HepG2 (cell line): ENCODE measurements around the gene GRM8. TPM values are rescaled to one million over a fixed set of nuclear protein-coding genes. Genes with fewer than 3 reads are reported as not detected.

Experiments used
- ARNT ChIP-seq: fragments of 450-650 bp; IDR thresholded peaks from 2 replicates; pipeline ENCODE4 v1.6.1; 2017
- PBX3 ChIP-seq: sonication (generic); formaldehyde crosslinking; IDR thresholded peaks from 2 replicates; pipeline ENCODE4 v1.8.1; 2023; ENCODE audit warnings: missing genetic modification reagents, inconsistent platforms, borderline replicate concordance
- SKIL ChIP-seq: sonication (generic); formaldehyde crosslinking; IDR thresholded peaks from 2 replicates; pipeline ENCODE4 v1.8.0; 2022; ENCODE audit warnings: missing genetic modification reagents, mild to moderate bottlenecking, moderate library complexity, borderline replicate concordance
- ZSCAN21 ChIP-seq: sonication (generic); formaldehyde crosslinking; IDR thresholded peaks from 2 replicates; pipeline ENCODE4 v1.8.0; 2022; ENCODE audit warnings: mild to moderate bottlenecking, missing genetic modification reagents, moderate library complexity, borderline replicate concordance
- polyA plus RNA-seq, 8 experiments: library from polyadenylated mRNA; depleted of rRNA in 3 of 8; stranded (reverse) in 7 of 8; unstranded in 1 of 8; fragments of >200 nt; fragmentation: Illumina TruSeq in 4 of 8; extraction: Trizol in 4 of 8; gene quantifications; 2 replicates each; pipeline versions ENCODE4 v1.2.1 to v1.2.3, GENCODE V29; 2011 to 2016; ENCODE audit warnings: low read depth in 4 of 8, missing spikeins in 1 of 8, mixed read lengths in 1 of 8; ENCODE audit not compliant: insufficient read depth in 1 of 8
- total RNA-seq, 5 experiments: library from RNA; depleted of rRNA; stranded (reverse); fragments of >200 nt; fragmentation: Illumina TruSeq; extraction: Trizol; gene quantifications; 2 replicates each; pipeline ENCODE4 v1.2.3, GENCODE V29; 2016; ENCODE audit warnings: low read depth in 1 of 5
- TF ChIP-seq, protein P1 (sequence below): sonication (generic); formaldehyde crosslinking; IDR thresholded peaks from 2 replicates; pipeline ENCODE4 v1.8.0; 2022; ENCODE audit warnings: mild to moderate bottlenecking, missing genetic modification reagents, borderline replicate concordance
- TF ChIP-seq, protein P2 (sequence below): sonication (generic); formaldehyde crosslinking; IDR thresholded peaks from 2 replicates; pipeline ENCODE4 v1.4.0; 2020; ENCODE audit warnings: low read depth, mild to moderate bottlenecking, missing genetic modification reagents
- TF ChIP-seq, protein P3 (sequence below): sonication (generic); formaldehyde crosslinking; IDR thresholded peaks from one replicate; pipeline ENCODE4 v1.5.1; 2020; ENCODE audit warnings: mild to moderate bottlenecking, missing genetic modification reagents; ENCODE audit errors: not compliant biosample characterization

GRM8 gene
- total and polyA plus RNA-seq, 2 of the 13 experiments (the other 11 are each of a cell fraction or from before 2014, with no cell fraction given), result not detected

DNA sequence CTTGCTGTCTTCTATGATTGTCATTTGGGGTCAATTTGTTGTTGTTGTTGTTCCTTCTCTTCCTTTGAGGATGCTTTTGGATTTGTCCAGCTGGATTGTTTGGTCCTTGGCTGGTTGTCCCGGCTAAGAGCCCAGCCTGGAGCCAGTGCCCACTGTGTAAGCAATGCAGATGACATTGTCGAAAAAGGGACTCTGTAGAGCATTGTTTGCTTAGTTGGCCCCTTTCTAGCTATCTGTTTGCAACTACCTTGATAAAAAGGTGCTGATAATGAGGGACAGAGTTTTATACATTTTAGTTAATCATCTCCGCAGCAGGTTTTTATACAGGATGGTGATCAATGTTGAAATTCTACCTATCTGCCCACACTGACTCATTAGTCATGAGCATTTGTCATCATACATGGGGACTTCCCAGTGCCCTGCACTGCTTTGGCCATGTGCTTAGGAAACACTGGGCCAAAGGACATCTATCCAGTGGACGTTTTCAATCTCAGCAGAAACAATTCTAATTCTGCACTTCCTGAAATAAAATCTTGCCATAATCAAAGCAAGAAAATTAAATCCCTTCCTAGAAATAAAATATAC is 311.9 kb downstream of the GRM8 start (continued):
- TF ChIP-seq PBX3 (CRISPR knock-in tag) (no peak), SKIL (CRISPR knock-in tag) (no peak), ARNT (no peak), ZSCAN21 (CRISPR knock-in tag) (no peak)
- TF ChIP-seq, protein P1, sequence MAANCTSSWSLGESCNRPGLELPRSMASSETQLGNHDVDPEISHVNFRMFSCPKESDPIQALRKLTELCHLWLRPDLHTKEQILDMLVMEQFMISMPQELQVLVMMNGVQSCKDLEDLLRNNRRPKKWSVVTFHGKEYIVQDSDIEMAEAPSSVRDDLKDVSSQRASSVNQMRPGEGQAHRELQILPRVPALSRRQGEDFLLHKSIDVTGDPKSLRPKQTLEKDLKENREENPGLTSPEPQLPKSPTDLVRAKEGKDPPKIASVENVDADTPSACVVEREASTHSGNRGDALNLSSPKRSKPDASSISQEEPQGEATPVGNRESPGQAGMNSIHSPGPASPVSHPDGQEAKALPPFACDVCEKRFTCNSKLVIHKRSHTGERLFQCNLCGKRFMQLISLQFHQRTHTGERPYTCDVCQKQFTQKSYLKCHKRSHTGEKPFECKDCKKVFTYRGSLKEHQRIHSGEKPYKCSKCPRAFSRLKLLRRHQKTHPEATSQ (CRISPR knock-in tag), result no peak
- TF ChIP-seq, protein P2, sequence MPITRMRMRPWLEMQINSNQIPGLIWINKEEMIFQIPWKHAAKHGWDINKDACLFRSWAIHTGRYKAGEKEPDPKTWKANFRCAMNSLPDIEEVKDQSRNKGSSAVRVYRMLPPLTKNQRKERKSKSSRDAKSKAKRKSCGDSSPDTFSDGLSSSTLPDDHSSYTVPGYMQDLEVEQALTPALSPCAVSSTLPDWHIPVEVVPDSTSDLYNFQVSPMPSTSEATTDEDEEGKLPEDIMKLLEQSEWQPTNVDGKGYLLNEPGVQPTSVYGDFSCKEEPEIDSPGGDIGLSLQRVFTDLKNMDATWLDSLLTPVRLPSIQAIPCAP, result no peak
- TF ChIP-seq, protein P3, sequence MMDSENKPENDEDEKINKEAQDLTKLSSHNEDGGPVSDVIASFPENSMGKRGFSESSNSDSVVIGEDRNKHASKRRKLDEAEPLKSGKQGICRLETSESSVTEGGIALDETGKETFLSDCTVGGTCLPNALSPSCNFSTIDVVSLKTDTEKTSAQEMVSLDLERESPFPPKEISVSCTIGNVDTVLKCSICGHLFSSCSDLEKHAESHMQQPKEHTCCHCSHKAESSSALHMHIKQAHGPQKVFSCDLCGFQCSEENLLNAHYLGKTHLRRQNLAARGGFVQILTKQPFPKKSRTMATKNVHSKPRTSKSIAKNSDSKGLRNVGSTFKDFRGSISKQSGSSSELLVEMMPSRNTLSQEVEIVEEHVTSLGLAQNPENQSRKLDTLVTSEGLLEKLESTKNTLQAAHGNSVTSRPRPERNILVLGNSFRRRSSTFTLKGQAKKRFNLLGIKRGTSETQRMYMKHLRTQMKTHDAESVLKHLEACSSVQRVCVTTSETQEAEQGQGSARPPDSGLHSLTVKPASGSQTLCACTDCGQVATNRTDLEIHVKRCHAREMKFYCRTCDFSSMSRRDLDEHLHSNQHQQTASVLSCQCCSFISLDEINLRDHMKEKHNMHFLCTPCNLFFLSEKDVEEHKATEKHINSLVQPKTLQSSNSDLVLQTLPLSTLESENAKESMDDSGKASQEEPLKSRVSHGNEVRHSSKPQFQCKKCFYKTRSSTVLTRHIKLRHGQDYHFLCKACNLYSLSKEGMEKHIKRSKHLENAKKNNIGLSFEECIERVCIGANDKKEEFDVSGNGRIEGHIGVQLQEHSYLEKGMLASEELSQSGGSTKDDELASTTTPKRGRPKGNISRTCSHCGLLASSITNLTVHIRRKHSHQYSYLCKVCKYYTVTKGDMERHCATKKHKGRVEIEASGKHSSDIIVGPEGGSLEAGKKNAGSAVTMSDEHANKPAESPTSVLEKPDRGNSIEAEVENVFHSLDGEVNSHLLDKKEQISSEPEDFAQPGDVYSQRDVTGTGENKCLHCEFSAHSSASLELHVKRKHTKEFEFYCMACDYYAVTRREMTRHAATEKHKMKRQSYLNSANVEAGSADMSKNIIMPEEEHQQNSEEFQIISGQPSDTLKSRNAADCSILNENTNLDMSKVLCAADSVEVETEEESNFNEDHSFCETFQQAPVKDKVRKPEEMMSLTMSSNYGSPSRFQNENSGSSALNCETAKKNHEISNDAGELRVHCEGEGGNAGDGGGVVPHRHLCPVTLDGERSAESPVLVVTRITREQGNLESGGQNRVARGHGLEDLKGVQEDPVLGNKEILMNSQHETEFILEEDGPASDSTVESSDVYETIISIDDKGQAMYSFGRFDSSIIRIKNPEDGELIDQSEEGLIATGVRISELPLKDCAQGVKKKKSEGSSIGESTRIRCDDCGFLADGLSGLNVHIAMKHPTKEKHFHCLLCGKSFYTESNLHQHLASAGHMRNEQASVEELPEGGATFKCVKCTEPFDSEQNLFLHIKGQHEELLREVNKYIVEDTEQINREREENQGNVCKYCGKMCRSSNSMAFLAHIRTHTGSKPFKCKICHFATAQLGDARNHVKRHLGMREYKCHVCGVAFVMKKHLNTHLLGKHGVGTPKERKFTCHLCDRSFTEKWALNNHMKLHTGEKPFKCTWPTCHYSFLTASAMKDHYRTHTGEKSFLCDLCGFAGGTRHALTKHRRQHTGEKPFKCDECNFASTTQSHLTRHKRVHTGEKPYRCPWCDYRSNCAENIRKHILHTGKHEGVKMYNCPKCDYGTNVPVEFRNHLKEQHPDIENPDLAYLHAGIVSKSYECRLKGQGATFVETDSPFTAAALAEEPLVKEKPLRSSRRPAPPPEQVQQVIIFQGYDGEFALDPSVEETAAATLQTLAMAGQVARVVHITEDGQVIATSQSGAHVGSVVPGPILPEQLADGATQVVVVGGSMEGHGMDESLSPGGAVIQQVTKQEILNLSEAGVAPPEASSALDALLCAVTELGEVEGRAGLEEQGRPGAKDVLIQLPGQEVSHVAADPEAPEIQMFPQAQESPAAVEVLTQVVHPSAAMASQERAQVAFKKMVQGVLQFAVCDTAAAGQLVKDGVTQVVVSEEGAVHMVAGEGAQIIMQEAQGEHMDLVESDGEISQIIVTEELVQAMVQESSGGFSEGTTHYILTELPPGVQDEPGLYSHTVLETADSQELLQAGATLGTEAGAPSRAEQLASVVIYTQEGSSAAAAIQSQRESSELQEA (CRISPR knock-in tag), result no peak
- TF ChIP-seq, all 625 proteins: peak for 0
